IMR-90 (cell line): ENCODE data around the gene PIGC. TPM values are rescaled to one million over a fixed set of nuclear protein-coding genes. Genes with fewer than 3 reads are reported as not detected.

Source experiments
- ATAC-seq: fragments of 200-7000 bp; cut with Tn5 transposase; 2 replicates; pipeline ENCODE4 v1.9.1; 2020; ENCODE audit warnings: low read depth, mild to moderate bottlenecking, moderate library complexity
- BruUV-seq: library from RNA; stranded (reverse); fragments of 400-500 nt; replicated peaks from 2 replicates; lab custom pipeline; 2021; lab: Mats Ljungman, UMichigan
- CTCF ChIA-PET: fragments of 300-600 bp; formaldehyde crosslinking; extraction: SDS; loops from one replicate; lab custom pipeline; 2021; ENCODE audit warnings: antibody characterized with exemption; lab: Yijun Ruan, JAX
- POLR2A ChIA-PET: fragments of 300-600 bp; sonication (Branson Sonifier 250); formaldehyde crosslinking; loops from one replicate; lab custom pipeline; 2022; ENCODE audit warnings: antibody characterized with exemption; ENCODE audit not compliant: unreplicated experiment; lab: Charles Lee
- DNase-seq: peaks from one replicate; pipeline ENCODE4 v3.0.0; 2013
- H2AFZ ChIP-seq: replicated peaks from 2 replicates; pipeline ENCODE3; 2013; ENCODE audit warnings: low read length, mild to moderate bottlenecking; ENCODE audit not compliant: poor library complexity
- H2AK5ac ChIP-seq: 2 replicates; pipeline ENCODE4 v1.6.1; 2013; ENCODE audit warnings: low read depth, low read length, inconsistent platforms
- H2AK9ac ChIP-seq: replicated peaks from 2 replicates; pipeline ENCODE3; 2013; ENCODE audit warnings: mild to moderate bottlenecking, low read depth, low read length, moderate library complexity; ENCODE audit not compliant: poor library complexity
- H2BK120ac ChIP-seq: 2 replicates; pipeline ENCODE4 v1.6.1; 2013; ENCODE audit warnings: low read depth, low read length, inconsistent platforms
- H2BK15ac ChIP-seq: 3 replicates; pipeline ENCODE4 v1.6.1; 2013; ENCODE audit warnings: low read depth, low read length, inconsistent platforms
- H2BK20ac ChIP-seq: 2 replicates; pipeline ENCODE4 v1.6.1; 2013; ENCODE audit warnings: low read depth, mild to moderate bottlenecking, inconsistent platforms, low read length, moderate library complexity
- H2BK5ac ChIP-seq: 2 replicates; pipeline ENCODE4 v1.6.1; 2013; ENCODE audit warnings: mild to moderate bottlenecking, low read depth, low read length, inconsistent platforms; ENCODE audit not compliant: poor library complexity, severe bottlenecking
- H3K14ac ChIP-seq: replicated peaks from 2 replicates; pipeline ENCODE4 v1.6.1; 2013; ENCODE audit warnings: low read depth, low read length, inconsistent platforms
- H3K18ac ChIP-seq: 2 replicates; pipeline ENCODE4 v1.6.1; 2013; ENCODE audit warnings: low read depth, low read length, control low read depth
- H3K23ac ChIP-seq: 2 replicates; pipeline ENCODE4 v1.6.1; 2013; ENCODE audit warnings: low read depth, low read length, inconsistent platforms
- H3K27ac ChIP-seq: 2 replicates; pipeline ENCODE4 v1.5.1; 2013; ENCODE audit warnings: mild to moderate bottlenecking, control low read depth, low read length; ENCODE audit not compliant: insufficient read depth
- H3K27me3 ChIP-seq: 2 replicates; pipeline ENCODE4 v1.6.1; 2013; ENCODE audit warnings: low read length; ENCODE audit not compliant: control insufficient read depth, insufficient read depth
- H3K36me3 ChIP-seq: 2 replicates; pipeline ENCODE4 v1.6.1; 2013; ENCODE audit warnings: low read length, mixed read lengths; ENCODE audit not compliant: control insufficient read depth, insufficient read depth
- H3K4ac ChIP-seq: 2 replicates; pipeline ENCODE4 v1.6.1; 2013; ENCODE audit warnings: low read depth, low read length, inconsistent platforms
- H3K4me1 ChIP-seq: 2 replicates; pipeline ENCODE4 v1.6.1; 2013; ENCODE audit warnings: low read length, mixed read lengths; ENCODE audit not compliant: control insufficient read depth, insufficient read depth
- H3K4me2 ChIP-seq: 2 replicates; pipeline ENCODE4 v1.6.1; 2013; ENCODE audit warnings: low read depth, mild to moderate bottlenecking, control low read depth, low read length, moderate library complexity
- H3K4me3 ChIP-seq: 2 replicates; pipeline ENCODE4 v1.5.1; 2013; ENCODE audit warnings: low read depth, mild to moderate bottlenecking, control low read depth, low read length, moderate library complexity; ENCODE audit not compliant: insufficient read depth
- H3K56ac ChIP-seq: 2 replicates; pipeline ENCODE4 v1.6.1; 2013; ENCODE audit warnings: low read length, inconsistent platforms; ENCODE audit not compliant: insufficient read depth; ENCODE audit errors: extremely low read depth
- H3K79me1 ChIP-seq, 2 experiments: 2 replicates each; pipeline ENCODE4 v1.6.1; 2013; ENCODE audit warnings: low read length in 2 of 2, inconsistent platforms in 1 of 2, low read depth in 1 of 2
- H3K9ac ChIP-seq: 2 replicates; pipeline ENCODE4 v1.6.1; 2013; ENCODE audit warnings: low read depth, low read length, control low read depth
- H3K9me1 ChIP-seq: 2 replicates; pipeline ENCODE4 v1.6.1; 2013; ENCODE audit warnings: low read length, inconsistent platforms; ENCODE audit not compliant: insufficient read depth
- H3K9me3 ChIP-seq: 2 replicates; pipeline ENCODE4 v1.6.1; 2013; ENCODE audit warnings: low read length; ENCODE audit not compliant: control insufficient read depth, insufficient read depth
- H4K20me1 ChIP-seq: 2 replicates; pipeline ENCODE4 v1.6.1; 2013; ENCODE audit warnings: low read length, inconsistent platforms; ENCODE audit not compliant: insufficient read depth
- H4K5ac ChIP-seq: 2 replicates; pipeline ENCODE4 v1.6.1; 2013; ENCODE audit warnings: mild to moderate bottlenecking, low read depth, low read length, control low read depth
- H4K8ac ChIP-seq, 2 experiments: 2 replicates each; pipeline ENCODE4 v1.6.1; 2013; ENCODE audit warnings: low read depth in 2 of 2, low read length in 2 of 2, control low read depth in 1 of 2, inconsistent platforms in 1 of 2
- H4K91ac ChIP-seq: 2 replicates; pipeline ENCODE4 v1.6.1; 2013; ENCODE audit warnings: low read depth, low read length, inconsistent platforms; ENCODE audit not compliant: insufficient read depth
- FOS ChIP-seq: fragments of 150-350 bp; IDR thresholded peaks from 2 replicates; pipeline ENCODE4 v1.6.1; 2016; ENCODE audit warnings: low read depth, low read length
- MAFK ChIP-seq: IDR thresholded peaks from 2 replicates; pipeline ENCODE4 v1.6.1; 2012; ENCODE audit warnings: low read depth, low read length, improper control_type of control experiment
- WGBS, 2 experiments: methylation state at CpG; one replicate each; pipeline versions ENCODE4 v1.1.5 to v1.1.7; 2013; ENCODE audit warnings: missing lambda C conversion rate in 2 of 2; ENCODE audit not compliant: insufficient read length in 1 of 2; ENCODE audit errors: extremely low coverage in 2 of 2; 5-methylcytosine and 5-hydroxymethylcytosine counted together
- dilution Hi-C: fragments of 300-500 bp; cut with HindIII; formaldehyde crosslinking; loops from one replicate; pipeline ENCODE4 v1.14.3; 2018; ENCODE audit warnings: low sequenced_read_pairs; ENCODE audit not compliant: unreplicated experiment
- in situ Hi-C: fragments of 300-500 bp; cut with MboI; formaldehyde crosslinking; loops from 3 replicates; pipeline ENCODE4 v1.14.3; 2019; ENCODE audit warnings: low sequenced_read_pairs, inconsistent platforms, mixed read lengths
- intact Hi-C: fragments of 100-400 bp; cut with micrococcal nuclease; formaldehyde crosslinking; loops from 2 replicates; pipeline ENCODE4 v1.10.0; 2022
- polyA plus RNA-seq, 3 experiments: library from polyadenylated mRNA; depleted of rRNA; stranded (reverse); fragments of >200 nt; gene quantifications; 2 replicates each; pipeline ENCODE4 v1.2.3, GENCODE V29; 2012; ENCODE audit warnings: low replicate concordance in 1 of 3
- total RNA-seq: library from RNA; depleted of rRNA; stranded (reverse); fragments of >200 nt; gene quantifications from 2 replicates; pipeline ENCODE4 v1.2.3, GENCODE V29; 2012

Gene PIGC
- total and polyA plus RNA-seq, 2 of the 4 experiments (the other 2 are of a cell fraction): 14.9 to 15.8 TPM

DNA sequence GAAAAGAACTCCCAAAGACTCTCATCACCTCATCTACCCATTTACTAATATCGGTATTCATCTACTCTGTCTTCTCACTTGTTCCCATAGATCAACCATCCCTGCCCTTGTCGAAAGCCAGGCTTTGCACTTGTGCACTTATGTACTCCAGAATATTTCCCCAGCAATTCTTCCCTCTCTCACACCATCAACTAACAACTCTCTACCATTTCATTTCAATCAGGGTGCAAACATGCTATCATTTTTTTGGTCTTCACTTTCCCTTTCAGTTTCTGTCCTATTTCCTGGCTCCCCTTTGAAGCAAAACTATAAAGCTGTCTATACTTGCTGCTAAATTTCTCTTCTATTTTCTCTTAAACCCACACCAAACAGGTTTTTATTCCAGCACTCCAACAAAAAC is 16.7 kb downstream of the PIGC start:
- WGBS, 2 experiments: 95% methylated on average over 2 of the region's 2 CpGs; no CpG with 5 or more reads in 1 of the 2 experiments
- ATAC-seq: no peak
- Histone ChIP-seq H4K91ac (no peak overlapping the region), H4K8ac (no peak overlapping the region), H3K9me3 (no peaks in the 10 kb centered on the region), H2AK9ac (no peak overlapping the region), H3K27ac (no peak overlapping the region), H3K14ac (no peak overlapping the region), H3K27me3 (no peaks in the 10 kb centered on the region), H2BK20ac (no peak overlapping the region), H3K4me3 (no peak overlapping the region), H2AFZ (no peak overlapping the region), H4K20me1 (peaks cover 4% of the 10 kb centered on the region; the same call in 1 of the 2 replicates), H3K9me1 (0 out of 2 replicates have a peak, but pooled peaks cover 3% of the 10 kb centered on the region), H3K56ac (no peak overlapping the region), H3K9ac (no peak overlapping the region), H3K79me1 (peaks cover 0 to 17% of the 10 kb centered on the region in 2 experiments; a peak in 3 of 4 replicates), H3K4me2 (no peak overlapping the region), H3K36me3 (no peaks in the 10 kb centered on the region), H3K4ac (no peak overlapping the region), H2AK5ac (no peak overlapping the region), H3K18ac (no peak overlapping the region), H2BK15ac (no peak overlapping the region), H3K23ac (no peak overlapping the region), H4K5ac (no peak overlapping the region), H2BK5ac (no peak overlapping the region), H2BK120ac (no peak overlapping the region), H3K4me1 (no peaks in the 10 kb centered on the region)
- CTCF ChIA-PET: no interaction called here
- intact Hi-C loops: no loop called here
- no peak for DNase-seq
- TF ChIP-seq FOS (no peak), MAFK (no peak)
- BruUV-seq: no TSS peak
- in situ Hi-C loops: loop anchor here (10.0 kb wide), 1 partner anchor 422 kb away; no protein-coding TSS in a partner anchor
- dilution Hi-C loops: no loop called here
- POLR2A ChIA-PET: no interaction called here
